Hepatocyte (in vitro differentiated cells): Measurements from ENCODE around the gene TTC39A. TPM values are rescaled to one million over a fixed set of nuclear protein-coding genes. Genes with fewer than 3 reads are reported as not detected.

Experiments used
- DNase-seq: peaks from one replicate; pipeline ENCODE4 v3.0.0-alpha.2; 2016; ENCODE audit warnings: low spot score
- H2AFZ ChIP-seq: fragments of 200-600 bp; sonication (generic); 2 replicates; pipeline ENCODE4 v1.6.0; 2016; ENCODE audit warnings: antibody characterized with exemption, mild to moderate bottlenecking
- H3K27ac ChIP-seq: fragments of 200-600 bp; sonication (generic); 2 replicates; pipeline ENCODE4 v1.5.1; 2016; ENCODE audit warnings: mild to moderate bottlenecking
- H3K27me3 ChIP-seq: fragments of 200-600 bp; sonication (generic); 2 replicates; pipeline ENCODE4 v1.6.1; 2016
- H3K36me3 ChIP-seq: fragments of 200-600 bp; sonication (generic); replicated peaks from 2 replicates; pipeline ENCODE4 v1.5.1; 2016; ENCODE audit warnings: low read depth; ENCODE audit not compliant: insufficient read depth
- H3K4me1 ChIP-seq: fragments of 200-600 bp; sonication (generic); 2 replicates; pipeline ENCODE4 v1.5.1; 2016; ENCODE audit warnings: mild to moderate bottlenecking, moderate library complexity; ENCODE audit not compliant: insufficient read depth
- H3K4me2 ChIP-seq: fragments of 200-600 bp; sonication (generic); 2 replicates; pipeline ENCODE4 v1.6.0; 2016
- H3K4me3 ChIP-seq: fragments of 200-600 bp; sonication (generic); 2 replicates; pipeline ENCODE4 v1.5.1; 2016; ENCODE audit warnings: mild to moderate bottlenecking
- H3K79me2 ChIP-seq: fragments of 200-600 bp; sonication (generic); 2 replicates; pipeline ENCODE4 v1.6.0; 2017; ENCODE audit warnings: mild to moderate bottlenecking
- H3K9me2 ChIP-seq: fragments of 200-600 bp; sonication (generic); replicated peaks from 2 replicates; pipeline ENCODE4 v1.6.0; 2017; ENCODE audit warnings: mild to moderate bottlenecking; ENCODE audit not compliant: insufficient read depth
- H3K9me3 ChIP-seq: fragments of 200-600 bp; sonication (generic); 2 replicates; pipeline ENCODE4 v1.5.1; 2016; ENCODE audit warnings: low read depth, mild to moderate bottlenecking
- H4K20me1 ChIP-seq: fragments of 200-600 bp; sonication (generic); 2 replicates; pipeline ENCODE4 v1.6.0; 2016; ENCODE audit warnings: mild to moderate bottlenecking; ENCODE audit not compliant: insufficient read depth, poor library complexity, severe bottlenecking
- CTCF ChIP-seq: fragments of 200-600 bp; sonication (generic); IDR thresholded peaks from 2 replicates; pipeline ENCODE4 v1.5.1; 2016; ENCODE audit warnings: antibody characterized with exemption, mild to moderate bottlenecking; ENCODE audit not compliant: poor library complexity
- EZH2 ChIP-seq: fragments of 200-600 bp; sonication (generic); IDR thresholded peaks from 2 replicates; pipeline ENCODE4 v1.6.1; 2016; ENCODE audit warnings: antibody characterized with exemption, mild to moderate bottlenecking, borderline replicate concordance
- EZH2phosphoT487 ChIP-seq: fragments of 200-600 bp; sonication (generic); IDR thresholded peaks from one replicate; pipeline ENCODE4 v1.6.1; 2018; ENCODE audit warnings: antibody characterized with exemption, mild to moderate bottlenecking, low read depth, moderate library complexity; ENCODE audit not compliant: unreplicated experiment, severe bottlenecking
- WGBS: methylation state at CpG from one replicate; pipeline ENCODE4 v1.1.6; 2016; ENCODE audit warnings: low lambda C conversion rate; ENCODE audit errors: missing lambda C conversion rate; 5-methylcytosine and 5-hydroxymethylcytosine counted together
- polyA plus RNA-seq: library from polyadenylated mRNA; unstranded; fragments of >200 nt; fragmentation: Nextera tagmentation; extraction: Ambion mirVana; gene quantifications from 2 replicates; pipeline ENCODE4 v1.2.1, GENCODE V29; 2016
- total RNA-seq: library from RNA; depleted of rRNA; stranded (reverse); fragments of >200 nt; gene quantifications from 2 replicates; pipeline ENCODE4 v1.2.3, GENCODE V29; 2014

The TTC39A gene
- total and polyA plus RNA-seq, 2 experiments from 2014 or later: 20.5 to 35.1 TPM

- 93% methylated on average over 9 of the region's 9 CpGs for WGBS
These were observed 12.3 kb upstream of the TTC39A start for GRCh38 chr1:51342591-51343206.

GRCh38 chr1:51341876-51342496, 11.6 kb upstream of the TTC39A start:
- H3K4me3 ChIP-seq: no peak overlapping the region
- no peak for DNase-seq
- 96% methylated on average over 4 of the region's 4 CpGs for WGBS
- no peaks in the 10 kb centered on the region for H3K9me3 ChIP-seq
- no peak overlapping the region for H3K4me2 ChIP-seq
- peaks cover 13% of the 10 kb centered on the region for H3K27me3 ChIP-seq
- no peak overlapping the region for H2AFZ ChIP-seq
- H3K4me1 ChIP-seq: no peaks in the 10 kb centered on the region
- H3K9me2 ChIP-seq: no peaks in the 10 kb centered on the region
- TF ChIP-seq CTCF (no peak), EZH2phosphoT487 (no peak), EZH2 (no peak)
- H3K79me2 ChIP-seq: no peaks in the 10 kb centered on the region
- H3K27ac ChIP-seq: no peak overlapping the region
- no peaks in the 10 kb centered on the region for H3K36me3 ChIP-seq
- H4K20me1 ChIP-seq: no peaks in the 10 kb centered on the region

More at GRCh38 chr1:51342591-51343206, 12.3 kb upstream of the TTC39A start:
- no peaks in the 10 kb centered on the region for H3K36me3 ChIP-seq
- H3K27ac ChIP-seq: no peak overlapping the region
- peaks cover 13% of the 10 kb centered on the region for H3K27me3 ChIP-seq
- no peaks in the 10 kb centered on the region for H4K20me1 ChIP-seq
- no peak for DNase-seq
- H3K79me2 ChIP-seq: no peaks in the 10 kb centered on the region
- no peak overlapping the region for H3K4me3 ChIP-seq
- H3K4me2 ChIP-seq: no peak overlapping the region
- TF ChIP-seq EZH2phosphoT487: no peak
- no peak for TF ChIP-seq EZH2
- no peak for TF ChIP-seq CTCF
- H2AFZ ChIP-seq: no peak overlapping the region
- no peaks in the 10 kb centered on the region for H3K9me3 ChIP-seq
- no peaks in the 10 kb centered on the region for H3K4me1 ChIP-seq
- H3K9me2 ChIP-seq: no peaks in the 10 kb centered on the region

- H3K4me3 ChIP-seq: no peak overlapping the region
- no peaks in the 10 kb centered on the region for H3K9me3 ChIP-seq
- 93% methylated on average over 6 of the region's 6 CpGs for WGBS
- TF ChIP-seq CTCF: no peak
- no peak for TF ChIP-seq EZH2
- no peak for TF ChIP-seq EZH2phosphoT487
- no peaks in the 10 kb centered on the region for H4K20me1 ChIP-seq
- H3K79me2 ChIP-seq: no peaks in the 10 kb centered on the region
- no peak overlapping the region for H3K4me2 ChIP-seq
- H3K36me3 ChIP-seq: no peaks in the 10 kb centered on the region
- H3K27ac ChIP-seq: no peak overlapping the region
- H3K9me2 ChIP-seq: no peaks in the 10 kb centered on the region
- no peak overlapping the region for H2AFZ ChIP-seq
- DNase-seq: no peak
- peaks cover 3% of the 10 kb centered on the region for H3K4me1 ChIP-seq
- peaks cover 13% of the 10 kb centered on the region for H3K27me3 ChIP-seq
These were observed 10.0 kb upstream of the TTC39A start for GRCh38 chr1:51340380-51340779.
